ENCODE results near the gene RNGTT.

RNGTT gene

DNA sequence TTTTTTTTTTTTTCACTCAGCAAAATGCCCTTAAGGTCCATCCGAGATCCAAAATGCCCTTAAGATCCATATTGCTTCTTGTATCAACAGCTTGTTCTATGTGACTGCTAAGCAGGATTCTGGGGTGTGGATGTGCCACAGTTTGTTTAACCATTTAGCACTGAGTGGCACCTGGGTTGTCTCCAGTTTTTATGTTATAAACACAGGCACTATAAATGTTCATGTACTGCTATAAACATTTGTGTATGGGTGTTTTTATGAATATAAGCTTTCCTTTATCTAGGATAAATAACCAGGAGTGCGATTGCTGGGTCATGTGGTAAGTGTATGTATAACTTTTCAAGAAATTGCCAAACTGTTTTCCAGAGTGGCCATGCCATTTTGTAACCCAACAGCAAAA lies 386.0 kb downstream of the RNGTT start:
- DNase-seq, result no peak

DNA sequence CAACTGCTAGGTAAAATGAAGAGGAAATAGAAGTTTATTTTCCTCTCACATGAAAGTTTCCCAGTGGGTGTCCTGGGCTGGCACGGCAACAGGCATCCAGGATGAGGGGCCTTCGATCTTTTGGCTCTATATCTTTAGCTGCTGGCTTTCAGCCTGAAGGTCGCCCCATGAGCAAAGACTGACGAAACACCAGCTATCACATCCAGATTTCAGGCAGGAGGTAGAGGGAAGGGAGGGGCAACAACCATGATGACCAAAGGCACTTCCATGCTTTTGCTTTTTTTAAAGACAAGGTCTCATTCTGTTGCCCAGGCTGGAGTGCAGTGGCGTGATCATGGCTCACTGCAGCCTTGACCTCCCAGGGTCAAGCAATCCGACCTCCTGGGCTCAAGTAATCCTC lies 387.9 kb downstream of the RNGTT start:
- DNase-seq, result no peak

DNA sequence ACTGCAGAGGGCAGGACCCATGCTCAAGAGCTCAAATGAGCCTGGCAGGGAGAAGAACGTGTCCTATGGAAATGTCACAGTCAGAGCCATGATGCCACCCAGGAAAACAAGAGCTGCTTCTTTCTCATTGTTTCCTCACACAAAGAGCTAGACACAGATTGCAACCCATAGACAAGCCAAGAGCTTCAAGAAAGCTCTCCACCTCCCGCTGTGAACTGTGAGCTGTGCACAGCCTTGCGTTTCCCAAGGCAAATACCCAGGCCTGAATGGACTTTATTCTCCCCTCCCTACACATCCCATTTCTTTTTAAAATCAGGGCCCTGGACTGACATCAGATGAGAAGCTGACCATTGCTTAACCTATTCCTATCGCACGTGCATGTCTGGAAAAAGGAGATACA lies 388.8 kb downstream of the RNGTT start:
- DNase-seq, result no peak

DNA sequence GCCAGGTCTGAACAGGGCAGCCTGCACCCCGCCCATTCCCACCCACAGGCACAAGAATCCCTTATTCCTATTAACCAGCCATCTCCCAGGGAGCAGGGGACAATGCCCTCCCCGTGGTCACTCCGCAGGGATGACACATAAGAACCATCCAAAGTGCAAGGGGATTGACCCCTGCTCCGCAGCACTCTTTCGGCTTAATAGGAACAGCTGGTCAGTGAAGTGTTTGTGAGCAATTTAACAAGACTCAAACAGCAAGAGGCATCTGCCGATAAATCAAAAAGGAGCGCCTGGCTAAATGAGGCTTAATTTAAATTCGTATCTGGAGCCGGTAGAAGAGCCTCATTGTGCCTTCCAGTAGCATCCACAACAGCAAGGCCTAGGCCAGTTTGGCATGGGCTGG lies 389.4 kb downstream of the RNGTT start:
- DNase-seq, result no peak

DNA sequence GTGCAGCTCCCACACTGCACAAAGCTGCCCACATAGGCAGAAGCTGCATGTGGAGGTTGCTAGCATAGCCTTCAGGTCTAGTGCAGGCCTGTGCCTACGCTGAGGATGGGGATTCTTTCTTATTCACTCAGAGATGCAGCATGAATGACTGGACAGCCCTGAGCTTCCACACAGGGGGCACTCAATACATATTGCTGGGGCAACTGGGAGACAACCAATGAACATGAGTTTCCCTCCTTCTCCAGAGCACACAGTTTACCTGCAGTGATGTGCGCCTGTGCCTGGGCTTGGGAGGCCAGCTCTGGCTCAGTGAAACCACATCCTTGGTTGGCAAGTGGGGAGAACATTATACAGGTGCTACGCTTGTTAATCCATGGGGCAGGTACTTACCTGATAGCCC lies 389.9 kb downstream of the RNGTT start:
- no peak for DNase-seq

DNA sequence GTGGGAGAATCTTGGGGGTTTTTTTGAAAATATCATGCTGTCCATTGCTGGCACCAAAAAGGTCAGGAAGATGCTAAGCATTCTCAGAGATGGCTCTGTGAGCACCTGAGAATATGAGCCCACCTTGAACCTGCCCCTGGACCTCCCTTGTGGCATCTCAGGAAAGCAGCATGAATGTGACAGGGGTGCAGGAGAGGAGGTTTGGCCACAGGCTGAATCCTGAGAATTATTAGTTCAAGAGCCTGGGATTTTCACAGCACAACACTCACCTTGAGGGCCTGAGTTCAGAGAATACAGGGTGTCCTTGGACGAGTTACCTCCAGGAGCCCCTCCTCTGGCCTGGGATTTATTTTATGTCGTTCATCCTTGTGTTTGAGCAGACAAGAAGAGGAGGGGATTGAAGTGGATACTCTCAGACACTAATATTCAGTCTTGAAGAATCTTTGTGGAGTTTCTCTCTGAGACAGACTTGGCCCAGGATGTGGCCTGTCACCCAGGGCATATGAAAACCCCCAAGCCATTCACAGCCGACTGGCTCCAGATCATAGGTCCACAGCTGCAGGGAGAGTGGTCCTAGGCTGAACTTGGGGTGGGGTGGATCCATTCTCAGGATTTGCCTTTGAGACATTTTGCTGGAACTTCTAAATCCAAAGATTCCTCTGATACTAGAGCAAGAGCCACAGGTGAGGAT lies 390.8 kb downstream of the RNGTT start:
- DNase-seq, result no peak

DNA sequence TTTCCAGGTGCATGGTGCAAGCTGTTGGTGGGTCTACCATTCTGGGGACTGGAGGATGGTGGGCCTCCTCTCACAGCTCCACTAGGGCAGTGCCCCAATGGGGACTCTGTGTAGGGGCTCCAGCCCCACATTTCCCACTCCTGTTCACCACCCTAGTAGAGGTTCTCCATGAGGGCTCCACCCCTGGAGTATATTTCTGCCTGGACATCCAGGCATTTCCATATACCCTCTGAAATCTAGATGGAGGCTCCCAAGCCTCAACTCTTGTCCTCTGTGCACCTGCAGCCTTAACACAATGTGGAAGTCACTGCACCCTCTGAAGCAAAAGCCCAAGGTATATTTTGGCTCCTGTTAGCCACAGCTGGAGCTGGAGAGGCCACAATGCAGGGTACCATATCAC lies 393.5 kb downstream of the RNGTT start:
- no peak for DNase-seq

DNA sequence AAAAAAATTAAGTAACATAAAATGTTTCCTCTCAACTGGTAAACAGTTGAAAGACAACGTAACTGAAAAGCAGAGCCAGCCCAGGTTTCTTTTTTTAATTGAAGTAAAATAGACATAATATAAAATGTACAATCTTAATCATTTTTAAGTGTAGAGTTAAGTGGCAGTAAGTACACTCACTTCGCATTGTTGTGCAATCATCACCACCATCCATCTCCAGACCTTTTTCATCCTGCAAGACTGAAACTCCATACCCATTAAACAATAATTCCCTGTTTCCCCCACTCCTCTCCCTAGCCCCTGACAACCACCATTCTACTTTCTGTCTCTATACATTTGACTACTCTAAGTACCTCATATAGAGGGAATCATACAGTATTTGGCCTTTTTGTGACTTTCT lies 395.7 kb downstream of the RNGTT start:
- no peak for DNase-seq

DNA sequence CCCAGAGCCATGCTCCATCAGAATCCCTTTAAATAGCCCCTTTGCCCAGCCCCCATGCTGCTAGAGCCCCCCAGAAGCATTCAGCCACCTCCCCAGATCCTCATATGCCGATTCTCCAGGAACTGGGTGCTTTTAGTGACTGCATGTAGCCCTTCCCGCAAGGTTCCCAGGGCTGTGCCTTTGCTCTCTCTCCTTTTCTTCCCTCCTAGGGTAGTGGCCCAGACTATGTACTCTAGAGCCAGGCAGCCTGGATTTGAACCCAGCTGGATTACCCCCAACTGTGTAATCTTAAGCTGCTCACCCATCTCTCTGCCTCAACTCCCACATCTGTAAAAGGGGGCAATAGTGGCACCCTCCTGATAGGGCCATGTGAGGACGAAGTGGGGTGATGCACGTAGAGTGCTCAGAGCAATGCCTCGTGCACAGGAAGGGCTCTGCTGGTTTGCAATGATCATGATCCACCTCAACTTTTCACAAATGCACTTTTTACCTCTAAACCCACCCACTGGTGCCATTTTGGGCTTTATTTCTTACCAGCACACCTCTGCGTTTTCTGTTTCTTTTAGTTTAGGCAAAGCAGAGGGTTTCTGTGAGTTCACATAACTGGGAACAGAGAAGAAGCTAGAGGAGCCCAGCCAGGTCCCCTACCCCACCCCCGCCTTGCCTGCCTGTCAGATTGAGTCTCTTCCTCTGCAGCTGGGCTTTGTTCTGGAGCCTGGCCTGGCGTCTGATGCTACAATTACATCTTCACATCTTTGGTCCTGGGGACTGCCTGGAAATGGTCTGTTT lies 396.5 kb downstream of the RNGTT start:
- no peak for DNase-seq

DNA sequence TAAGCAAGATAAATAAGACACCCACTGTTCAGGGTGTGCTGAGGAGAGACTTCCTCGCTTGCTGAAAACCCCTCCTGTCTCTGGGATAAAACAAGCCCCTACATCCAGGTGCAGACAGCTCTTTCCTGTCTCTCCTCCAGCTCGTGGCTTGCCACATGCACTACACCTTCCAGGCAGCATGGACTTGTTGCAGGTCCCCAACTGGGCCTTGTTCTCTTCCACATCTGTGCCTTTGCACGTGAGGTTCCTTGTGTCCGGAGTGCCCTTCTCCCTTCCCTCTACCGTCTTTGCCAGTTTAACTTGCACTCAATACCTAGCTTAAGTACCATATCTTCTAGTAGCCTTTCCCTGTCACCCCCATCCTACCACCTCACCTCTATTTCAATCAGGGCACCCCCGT lies 397.6 kb downstream of the RNGTT start:
- DNase-seq, result no peak

DNA sequence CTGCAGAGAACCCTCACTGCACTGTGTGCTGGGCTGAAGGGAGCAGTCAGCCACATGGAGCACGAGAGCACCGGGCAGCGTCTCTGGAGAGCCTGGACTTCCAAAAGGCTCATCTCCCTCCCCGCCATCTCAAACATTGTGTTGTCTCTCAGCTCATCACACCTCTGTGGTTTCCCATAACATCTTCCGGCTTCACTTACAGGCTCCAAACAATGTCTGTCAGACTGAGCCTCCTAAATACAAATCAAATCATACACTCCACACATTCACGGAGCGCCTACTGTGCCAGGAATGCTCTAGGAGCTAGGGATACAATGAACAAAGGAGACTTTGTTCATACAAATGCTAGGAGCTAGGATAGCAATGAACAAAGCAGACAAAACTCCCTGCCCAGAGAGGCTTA lies 398.0 kb downstream of the RNGTT start:
- DNase-seq, result no peak

DNA sequence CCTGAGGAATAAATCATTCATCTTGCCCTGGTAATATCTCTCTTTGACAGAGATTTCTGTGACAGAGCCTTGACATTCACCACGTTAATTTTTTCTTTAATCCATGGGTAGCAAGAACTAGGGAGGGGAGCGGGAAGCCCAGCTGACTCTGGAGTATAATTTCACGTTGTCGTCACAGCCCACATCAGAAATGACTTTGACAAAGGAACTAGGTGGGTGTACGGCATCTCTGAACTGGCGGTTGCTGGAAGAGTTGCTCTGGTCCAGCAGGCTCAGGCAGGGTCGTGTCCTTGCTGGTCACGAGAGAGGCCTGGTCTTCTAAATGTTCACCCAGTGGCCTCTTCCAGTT lies 400.2 kb downstream of the RNGTT start:
- DNase-seq, result no peak

DNA sequence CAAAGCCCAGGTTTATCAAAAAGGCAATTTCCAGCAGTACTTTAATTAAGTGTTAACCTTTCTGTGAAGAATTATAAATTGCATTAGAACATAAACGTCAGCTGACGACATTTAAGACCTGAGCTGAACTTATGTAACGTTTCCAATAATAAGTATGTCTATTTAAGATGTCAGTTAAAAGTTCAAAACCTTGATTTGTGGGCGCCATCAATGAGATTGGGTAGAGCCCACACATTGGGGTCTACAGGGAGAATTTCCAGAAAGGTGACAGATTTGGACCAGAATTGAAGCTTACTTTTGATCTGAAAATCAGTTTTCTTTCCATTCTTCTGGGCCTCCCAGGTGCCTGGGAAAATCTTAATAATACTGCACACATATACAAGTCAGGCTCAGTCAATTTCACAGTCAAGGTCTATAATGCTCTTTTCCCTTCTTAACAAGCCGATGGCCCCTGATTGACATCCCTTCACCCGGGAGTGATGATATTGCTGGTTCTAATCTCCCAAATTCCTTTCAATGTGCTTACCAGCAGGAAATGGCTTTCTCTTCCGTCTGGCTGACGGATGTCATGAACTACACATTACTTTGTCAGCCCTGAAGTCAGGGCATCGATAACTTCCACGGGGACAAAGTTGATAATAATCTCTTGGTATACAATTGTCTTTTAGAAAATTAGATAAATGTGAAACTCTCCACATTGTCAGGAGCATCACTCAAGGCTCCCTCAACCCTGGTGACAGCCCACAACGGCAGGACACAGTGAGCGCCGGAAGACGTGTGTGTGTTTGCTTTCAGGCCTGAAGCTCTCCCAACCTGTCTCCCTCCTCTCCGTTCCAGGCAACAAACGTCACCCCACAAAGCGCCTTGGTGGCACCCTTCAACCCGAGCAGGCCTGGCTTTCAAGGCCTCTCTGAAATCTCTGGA lies 400.8 kb downstream of the RNGTT start:
- no peak for DNase-seq

DNA sequence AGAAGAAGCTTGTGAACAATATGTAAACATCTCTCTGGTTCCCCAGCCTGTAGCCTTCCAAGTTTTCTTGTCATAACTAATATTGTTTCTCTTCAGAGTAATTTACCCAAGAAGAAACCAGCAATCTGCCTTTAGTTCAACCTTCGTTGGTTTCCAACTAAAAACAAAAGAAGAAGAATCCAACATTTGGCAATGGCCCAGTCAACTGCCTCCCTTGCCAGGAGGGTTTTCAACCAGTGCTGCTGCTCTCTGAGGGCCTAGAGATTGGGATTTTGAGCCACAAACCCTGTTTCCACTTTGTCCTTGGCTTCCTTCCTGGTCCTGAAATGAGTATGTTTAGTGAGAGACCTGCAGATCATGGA lies 401.5 kb downstream of the RNGTT start:
- DNase-seq, result no peak

DNA sequence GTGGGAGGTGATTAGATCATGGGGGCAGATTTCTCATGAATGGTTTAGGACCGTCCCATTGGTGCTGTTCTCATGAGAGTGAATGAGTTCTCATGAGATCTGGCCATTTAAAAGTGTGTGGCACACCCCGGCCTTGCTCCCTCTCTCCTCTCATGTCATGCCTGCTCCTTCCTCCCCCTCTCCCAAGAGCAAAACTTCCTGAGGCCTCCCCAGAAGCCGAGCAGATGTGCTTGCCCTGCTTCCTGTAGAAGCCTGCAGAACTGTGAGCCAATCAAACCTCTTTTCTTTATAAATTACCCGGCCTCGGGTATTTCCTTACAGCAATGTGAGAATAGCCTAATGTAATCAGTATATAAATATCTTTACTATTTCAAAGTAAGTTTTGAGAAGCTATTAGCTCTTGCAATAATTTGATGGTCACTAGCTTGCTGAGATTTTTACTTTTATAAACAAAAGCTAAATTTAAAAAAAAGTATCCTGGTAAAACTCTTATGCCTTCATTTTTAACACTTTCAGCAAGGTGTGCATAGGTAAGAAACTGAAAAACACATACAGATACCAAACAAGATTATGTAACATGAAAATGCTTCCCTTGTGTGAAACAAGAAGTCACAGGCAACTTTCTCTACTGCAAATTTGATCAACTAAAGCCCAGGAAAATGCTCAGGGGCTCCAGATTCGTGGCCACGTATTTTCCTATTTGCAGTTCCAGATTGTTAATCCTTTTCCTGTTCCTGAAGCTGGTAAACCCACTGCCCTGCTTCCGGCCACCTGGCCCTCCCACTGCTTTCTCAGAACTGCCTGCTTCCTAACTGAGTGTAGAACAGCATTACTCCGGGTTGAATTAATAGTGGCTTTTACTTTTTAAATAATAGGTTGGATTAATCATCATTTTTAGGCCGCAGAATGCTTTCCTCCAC lies 402.1 kb downstream of the RNGTT start:
- no peak for DNase-seq

Data from stimulated activated naive CD4-positive, alpha-beta T cell treated with Interleukin-2 at 50 U/mL for 16 hours (primary cell).